ENCODE results near the gene CARMIL1. TPM values are rescaled to one million over a fixed set of nuclear protein-coding genes. Genes with fewer than 3 reads are reported as not detected.

Gene CARMIL1
- total RNA-seq, 1 donor from 2014 or later, result 14.5 TPM

DNA sequence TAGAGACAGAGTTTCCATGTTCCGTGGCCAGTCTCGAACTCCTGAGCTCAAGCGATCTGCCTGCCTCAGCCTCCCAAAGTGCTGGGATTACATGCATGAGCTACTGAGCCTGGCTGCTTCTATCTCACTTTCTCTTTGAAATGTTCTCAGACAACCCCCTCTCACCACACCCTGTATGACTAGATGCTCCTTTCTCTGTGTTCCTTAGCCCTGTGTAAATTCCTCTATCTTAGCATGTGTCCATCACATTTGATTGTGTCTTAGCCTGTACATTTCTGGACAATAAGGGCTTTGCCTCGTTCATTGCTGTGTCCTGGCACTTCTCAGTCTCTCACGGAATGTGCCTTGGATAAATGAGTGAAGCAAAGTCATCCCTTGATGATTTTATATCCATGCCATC lies 204.8 kb downstream of the CARMIL1 start:
- no peak for DNase-seq (ENCODE audit: low spot score)
- TF ChIP-seq, protein P1, sequence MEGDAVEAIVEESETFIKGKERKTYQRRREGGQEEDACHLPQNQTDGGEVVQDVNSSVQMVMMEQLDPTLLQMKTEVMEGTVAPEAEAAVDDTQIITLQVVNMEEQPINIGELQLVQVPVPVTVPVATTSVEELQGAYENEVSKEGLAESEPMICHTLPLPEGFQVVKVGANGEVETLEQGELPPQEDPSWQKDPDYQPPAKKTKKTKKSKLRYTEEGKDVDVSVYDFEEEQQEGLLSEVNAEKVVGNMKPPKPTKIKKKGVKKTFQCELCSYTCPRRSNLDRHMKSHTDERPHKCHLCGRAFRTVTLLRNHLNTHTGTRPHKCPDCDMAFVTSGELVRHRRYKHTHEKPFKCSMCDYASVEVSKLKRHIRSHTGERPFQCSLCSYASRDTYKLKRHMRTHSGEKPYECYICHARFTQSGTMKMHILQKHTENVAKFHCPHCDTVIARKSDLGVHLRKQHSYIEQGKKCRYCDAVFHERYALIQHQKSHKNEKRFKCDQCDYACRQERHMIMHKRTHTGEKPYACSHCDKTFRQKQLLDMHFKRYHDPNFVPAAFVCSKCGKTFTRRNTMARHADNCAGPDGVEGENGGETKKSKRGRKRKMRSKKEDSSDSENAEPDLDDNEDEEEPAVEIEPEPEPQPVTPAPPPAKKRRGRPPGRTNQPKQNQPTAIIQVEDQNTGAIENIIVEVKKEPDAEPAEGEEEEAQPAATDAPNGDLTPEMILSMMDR (IDR thresholded peaks at IDR 0.05), result no peak
- H3K9me3 Mint-ChIP-seq (ENCODE audit: low read depth), result no peaks in the 10 kb centered on the region
- H3K36me3 Mint-ChIP-seq (ENCODE audit: low read depth), result peaks cover 9% of the 10 kb centered on the region
- peaks cover 3% of the 10 kb centered on the region for H3K4me1 Mint-ChIP-seq (ENCODE audit: low read depth)
- no peak overlapping the region for H3K27ac Mint-ChIP-seq (ENCODE audit: unreplicated experiment)
- no peak overlapping the region for H3K4me3 Mint-ChIP-seq (ENCODE audit: unreplicated experiment)
- H3K27me3 Mint-ChIP-seq (ENCODE audit: low read depth), result no peaks in the 10 kb centered on the region

DNA sequence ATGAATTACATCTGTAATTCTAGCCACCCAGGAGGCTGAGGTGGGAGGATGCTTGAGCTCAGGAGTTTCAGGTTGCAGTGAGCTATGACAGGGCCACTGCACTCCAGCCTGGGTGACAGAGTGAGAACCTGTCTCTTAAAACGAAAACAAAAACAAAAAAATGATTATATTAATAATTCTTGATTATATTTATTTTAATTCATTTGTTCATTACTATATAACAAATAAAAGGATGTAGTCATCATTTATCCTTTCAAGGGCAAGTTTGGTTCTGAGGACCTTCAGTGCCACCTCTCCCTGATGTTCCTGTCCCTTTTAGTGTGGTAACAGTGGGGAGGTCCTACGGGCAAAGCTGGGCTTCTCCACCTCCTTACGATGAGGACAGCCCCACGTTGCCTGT lies 205.7 kb downstream of the CARMIL1 start:
- TF ChIP-seq, protein P1 (IDR thresholded peaks at IDR 0.05), result no peak
- Mint-ChIP-seq H3K4me3 (ENCODE audit: unreplicated experiment) (no peak overlapping the region), H3K4me1 (ENCODE audit: low read depth) (peaks cover 6% of the 10 kb centered on the region), H3K36me3 (ENCODE audit: low read depth) (peaks cover 9% of the 10 kb centered on the region), H3K27me3 (ENCODE audit: low read depth) (no peaks in the 10 kb centered on the region), H3K27ac (ENCODE audit: unreplicated experiment) (no peak overlapping the region), H3K9me3 (ENCODE audit: low read depth) (no peaks in the 10 kb centered on the region)
- no peak for DNase-seq (ENCODE audit: low spot score)

DNA sequence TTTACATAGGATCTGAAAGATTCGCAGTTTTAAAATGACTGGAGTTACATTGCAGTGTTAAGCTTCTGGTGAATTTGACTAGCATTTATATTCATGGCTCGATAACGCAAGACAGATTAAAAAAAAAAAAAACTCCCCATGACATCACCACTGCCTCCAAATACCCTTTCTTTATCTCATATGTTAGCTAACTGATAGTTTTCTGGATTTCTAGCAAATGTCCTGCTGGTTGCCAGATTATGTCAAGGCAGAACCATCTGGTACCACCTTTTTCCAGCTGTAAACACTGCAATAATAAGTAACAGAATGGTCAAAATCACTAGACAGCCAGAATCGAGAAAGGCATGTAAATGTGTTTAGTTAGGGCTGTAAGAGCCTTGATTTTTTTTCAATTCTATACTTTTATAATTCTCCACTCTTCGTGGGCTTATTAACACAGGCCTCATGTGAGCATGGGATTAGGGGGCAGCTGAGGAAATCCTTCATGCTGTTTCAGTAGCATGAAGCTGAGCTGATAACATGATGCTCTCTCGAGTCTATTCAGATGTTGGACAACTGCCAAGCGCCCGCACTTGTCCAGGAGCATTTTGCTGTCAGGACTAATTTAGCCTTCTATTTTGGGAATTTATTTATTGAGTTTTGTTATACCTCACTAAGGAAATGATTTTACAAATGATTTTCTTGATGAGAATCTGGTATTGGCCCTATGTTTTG lies 206.8 kb downstream of the CARMIL1 start:
- H3K27me3 Mint-ChIP-seq (ENCODE audit: low read depth), result no peaks in the 10 kb centered on the region
- TF ChIP-seq, protein P1 (IDR thresholded peaks at IDR 0.05), result no peak
- H3K4me3 Mint-ChIP-seq (ENCODE audit: unreplicated experiment), result no peak overlapping the region
- no peak for DNase-seq (ENCODE audit: low spot score)
- H3K27ac Mint-ChIP-seq (ENCODE audit: unreplicated experiment), result no peak overlapping the region
- H3K36me3 Mint-ChIP-seq (ENCODE audit: low read depth), result peaks cover 8% of the 10 kb centered on the region
- H3K9me3 Mint-ChIP-seq (ENCODE audit: low read depth), result no peaks in the 10 kb centered on the region
- H3K4me1 Mint-ChIP-seq (ENCODE audit: low read depth), result peaks cover 11% of the 10 kb centered on the region

DNA sequence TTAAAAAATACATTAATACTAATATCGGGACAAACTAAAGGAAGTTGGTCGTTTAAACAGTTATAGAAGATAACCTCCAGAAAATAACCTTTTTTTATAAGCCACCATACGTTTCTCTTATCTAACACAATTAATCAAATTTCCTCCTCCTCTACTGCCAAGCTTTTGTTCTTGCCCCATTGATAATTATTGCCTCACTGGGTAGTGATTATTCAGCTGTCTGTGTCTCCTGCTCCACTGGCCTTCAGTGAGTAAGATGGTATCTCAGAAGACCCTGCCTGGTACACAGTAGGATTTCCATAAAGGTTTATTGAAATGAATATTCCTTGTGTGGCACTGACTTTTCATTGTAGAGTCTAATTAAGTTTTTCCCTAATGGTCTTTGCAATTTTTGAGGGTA lies 207.4 kb downstream of the CARMIL1 start:
- DNase-seq (ENCODE audit: low spot score), result no peak
- no peaks in the 10 kb centered on the region for H3K9me3 Mint-ChIP-seq (ENCODE audit: low read depth)
- peaks cover 8% of the 10 kb centered on the region for H3K36me3 Mint-ChIP-seq (ENCODE audit: low read depth)
- TF ChIP-seq, protein P1 (IDR thresholded peaks at IDR 0.05), result no peak
- H3K27ac Mint-ChIP-seq (ENCODE audit: unreplicated experiment), result no peak overlapping the region
- peaks cover 11% of the 10 kb centered on the region for H3K4me1 Mint-ChIP-seq (ENCODE audit: low read depth)
- H3K4me3 Mint-ChIP-seq (ENCODE audit: unreplicated experiment), result no peak overlapping the region
- no peaks in the 10 kb centered on the region for H3K27me3 Mint-ChIP-seq (ENCODE audit: low read depth)

DNA sequence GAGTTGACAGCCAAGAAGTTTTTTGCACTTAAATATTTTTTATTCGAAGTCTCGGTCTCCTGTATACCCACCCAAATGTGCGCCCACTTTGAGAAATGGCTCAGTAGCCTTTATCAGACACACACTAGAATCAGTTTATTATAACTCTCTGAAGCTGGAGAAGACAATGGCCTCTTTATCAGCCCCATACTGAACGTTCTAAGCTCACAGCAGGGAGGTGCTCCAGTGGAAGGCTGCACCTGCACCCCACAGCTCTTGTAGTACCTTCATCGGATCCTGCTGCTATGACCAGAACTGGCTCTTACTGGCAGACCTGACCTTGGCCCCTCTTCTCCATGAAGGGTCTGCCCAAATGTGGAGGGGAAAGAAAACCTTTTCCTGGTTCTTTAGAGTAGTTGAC lies 207.8 kb downstream of the CARMIL1 start:
- no peak for DNase-seq (ENCODE audit: low spot score)
- Mint-ChIP-seq H3K9me3 (ENCODE audit: low read depth) (no peaks in the 10 kb centered on the region), H3K36me3 (ENCODE audit: low read depth) (peaks cover 8% of the 10 kb centered on the region), H3K4me3 (ENCODE audit: unreplicated experiment) (no peak overlapping the region), H3K27ac (ENCODE audit: unreplicated experiment) (no peak overlapping the region), H3K4me1 (ENCODE audit: low read depth) (peaks cover 11% of the 10 kb centered on the region), H3K27me3 (ENCODE audit: low read depth) (no peaks in the 10 kb centered on the region)
- TF ChIP-seq, protein P1 (IDR thresholded peaks at IDR 0.05), result no peak

Data from chondrocyte (in vitro differentiated cells).